HG02610 (cell line): Measurements from ENCODE around the gene JAKMIP2.
"Not testable (repeated sequence)": the region's sequence is repeated elsewhere in the genome, so short reads cannot be mapped to it uniquely, and the experiment has no call there.

Experiments
- ATAC-seq: cut with Tn5 transposase; IDR thresholded peaks from one replicate; pipeline ENCODE4 v1.9.1; 2021; ENCODE audit warnings: mild to moderate bottlenecking, moderate library complexity; ENCODE audit not compliant: unreplicated experiment

Gene JAKMIP2

DNA sequence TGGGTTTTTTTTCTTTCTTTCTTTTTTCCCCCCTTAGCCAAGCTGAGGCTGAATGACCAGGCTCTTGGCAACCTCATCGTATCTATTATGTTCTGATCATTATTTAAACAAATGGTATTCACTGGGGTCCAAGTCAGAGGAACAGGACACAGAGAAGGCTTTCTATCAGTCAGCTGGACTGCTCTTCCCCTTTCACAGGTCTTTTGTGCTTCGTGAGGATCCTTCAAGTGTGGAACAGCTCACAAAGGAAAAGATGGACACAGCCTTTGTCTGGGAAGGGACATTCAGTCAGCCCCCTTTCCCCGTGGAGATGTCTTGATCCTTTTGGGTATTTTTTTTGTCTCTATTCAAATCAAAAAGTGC is 218.4 kb downstream of the JAKMIP2 start:
- ATAC-seq = no peak

DNA sequence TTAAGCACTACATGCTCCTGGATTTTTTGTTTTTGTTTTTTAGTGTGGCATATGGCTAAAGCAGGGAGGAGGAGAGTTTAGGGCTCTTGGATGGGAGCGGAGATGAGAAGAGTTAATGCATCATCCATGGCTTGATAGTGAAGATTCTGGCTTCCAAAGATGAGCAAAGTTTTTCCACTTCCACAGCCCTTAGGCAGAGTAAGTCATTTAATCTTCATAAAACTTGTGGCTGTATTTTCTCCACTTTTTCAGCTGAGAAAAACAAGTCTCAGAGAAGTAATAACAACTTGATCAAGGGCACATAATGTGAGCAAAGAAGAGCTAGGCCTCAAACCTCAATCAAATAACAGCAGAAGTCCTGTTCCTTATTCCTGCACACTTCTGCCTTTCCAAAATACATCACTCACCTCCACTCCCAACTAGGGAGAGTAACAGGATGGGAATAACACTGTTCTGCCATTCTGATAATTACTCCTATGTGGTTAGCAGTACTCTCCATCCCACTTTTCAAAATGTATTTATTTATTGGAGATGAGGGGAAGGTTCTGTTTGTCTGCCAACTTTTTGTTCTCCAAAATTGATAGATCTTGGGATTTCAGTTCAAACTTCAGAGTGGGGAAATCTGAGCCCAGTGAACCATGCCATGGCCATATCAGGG is 218.9 kb downstream of the JAKMIP2 start:
- no peak for ATAC-seq

DNA sequence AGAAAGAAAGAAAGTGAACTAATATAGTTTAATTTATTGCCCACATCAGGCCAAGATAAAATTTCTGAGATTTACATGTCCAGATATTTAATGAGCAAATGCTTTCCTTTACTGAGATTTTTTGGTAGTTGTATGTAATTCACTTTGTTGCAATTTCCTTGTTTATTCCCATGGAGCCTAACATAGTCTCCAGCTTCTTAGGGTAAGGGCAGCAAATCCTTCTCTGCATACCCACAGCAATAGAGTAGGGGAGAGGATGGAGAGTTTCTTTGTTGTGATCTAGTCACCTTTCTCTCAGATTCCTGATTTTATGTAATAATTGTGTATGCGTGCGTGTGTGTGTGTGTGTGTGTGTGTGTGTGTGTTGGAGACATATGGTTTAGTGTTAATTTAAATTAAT is 221.1 kb downstream of the JAKMIP2 start:
- no peak for ATAC-seq

DNA sequence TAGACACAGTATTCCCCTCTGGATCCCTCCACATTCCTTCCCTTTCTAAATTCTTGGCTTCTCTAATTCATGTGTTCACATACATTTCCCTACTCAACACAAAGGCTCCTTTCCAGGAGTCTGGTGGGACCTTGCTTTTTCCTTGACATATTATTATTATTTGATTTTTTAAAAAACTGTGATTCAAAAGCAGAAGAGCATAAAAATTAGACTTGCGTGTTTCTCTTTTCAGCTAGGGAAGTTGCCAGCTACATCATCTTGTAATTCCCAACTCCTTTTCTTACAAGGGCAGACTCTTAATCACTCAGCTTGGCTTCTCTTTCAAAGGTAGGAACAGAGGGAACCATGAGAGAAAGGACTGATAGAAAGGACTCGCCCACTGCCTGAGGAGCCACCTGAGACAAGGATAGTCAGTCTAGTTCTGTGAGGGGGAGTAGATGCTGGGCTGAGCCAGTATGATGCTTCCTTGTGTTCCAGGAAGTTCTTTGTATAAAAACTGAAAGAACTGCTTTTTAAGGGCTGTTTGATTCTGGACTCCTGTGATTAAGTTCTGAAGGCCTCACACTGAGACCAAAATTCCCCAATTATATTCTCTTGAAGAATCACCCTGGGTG is 221.7 kb downstream of the JAKMIP2 start:
- ATAC-seq = no peak

DNA sequence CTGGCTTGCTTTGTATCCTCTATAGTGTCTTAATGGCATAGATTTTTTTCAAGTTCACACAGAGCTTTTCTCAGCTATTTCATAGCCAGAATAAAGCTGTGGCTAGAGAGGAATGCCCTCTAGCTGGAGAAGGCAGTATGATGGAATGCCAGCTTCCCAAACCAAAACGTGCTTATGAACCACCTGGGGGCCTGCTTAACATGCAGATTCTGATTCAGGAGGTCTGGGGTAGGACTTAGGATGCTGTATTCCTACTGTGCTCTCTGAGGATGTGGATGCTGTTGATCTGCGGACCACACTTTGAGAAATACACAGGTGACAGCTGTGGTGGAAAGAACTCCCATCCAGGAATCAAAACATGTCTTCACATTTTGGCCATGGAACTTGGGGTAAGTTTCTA is 222.8 kb downstream of the JAKMIP2 start:
- ATAC-seq = no peak

DNA sequence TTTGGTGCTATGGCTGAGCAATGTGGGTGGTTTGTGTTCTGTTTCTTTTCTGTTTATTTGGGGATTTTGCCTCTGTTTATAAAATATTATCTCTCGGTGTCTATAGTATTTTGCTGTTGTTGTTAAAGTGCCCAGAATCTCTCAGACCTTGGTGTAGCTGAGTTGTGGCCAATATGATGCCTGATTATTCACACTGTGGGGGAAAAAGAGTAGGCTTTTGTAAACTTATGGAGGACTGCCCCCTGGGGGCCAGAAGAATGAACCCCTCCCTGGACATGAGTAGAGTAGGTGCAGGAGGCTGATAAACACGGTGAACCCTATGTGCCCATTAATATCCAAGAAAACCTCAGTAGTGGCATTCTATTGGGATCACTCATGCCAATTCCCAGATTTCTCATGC is 223.7 kb downstream of the JAKMIP2 start:
- ATAC-seq = peak; percentile 67

DNA sequence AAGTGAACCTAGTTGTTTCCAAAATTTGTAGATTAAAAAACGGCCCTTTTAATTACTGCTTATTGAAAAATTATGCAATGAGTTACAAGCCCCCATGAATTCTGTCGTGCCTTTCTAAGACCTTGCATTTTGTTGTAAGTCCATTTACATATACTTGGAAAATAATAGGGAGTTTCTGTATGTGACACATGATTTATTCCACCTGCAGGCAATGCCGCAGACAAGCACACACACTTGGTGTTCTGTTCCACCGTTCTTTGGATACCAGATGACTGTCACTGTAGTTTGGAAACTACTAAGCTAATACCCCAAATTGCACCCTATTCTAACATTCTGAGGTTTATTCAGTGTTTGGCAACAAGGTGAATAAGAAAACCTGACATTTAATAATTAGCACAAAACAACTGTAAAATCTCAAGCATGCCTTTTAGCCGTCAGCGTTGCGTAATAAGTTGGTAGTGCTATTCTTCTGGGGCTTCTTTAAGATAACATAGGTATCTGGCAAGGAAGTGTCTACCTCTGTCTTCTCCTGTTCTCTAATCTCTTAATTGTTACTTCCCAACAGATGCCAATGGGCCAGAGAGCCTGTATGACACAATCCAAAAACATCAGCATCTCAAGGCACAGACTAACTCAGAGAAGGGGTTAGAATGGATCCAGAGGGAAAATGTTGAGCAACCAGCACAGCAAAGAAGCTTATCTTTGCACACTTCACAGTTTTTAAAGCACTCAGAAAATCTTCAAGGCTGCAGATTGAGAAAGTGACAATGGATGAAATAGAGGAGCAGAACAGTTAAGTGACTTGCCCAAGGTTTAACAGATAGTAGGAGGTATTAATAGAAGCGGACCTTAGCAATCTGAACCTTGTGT is 224.4 kb downstream of the JAKMIP2 start:
- no peak for ATAC-seq

DNA sequence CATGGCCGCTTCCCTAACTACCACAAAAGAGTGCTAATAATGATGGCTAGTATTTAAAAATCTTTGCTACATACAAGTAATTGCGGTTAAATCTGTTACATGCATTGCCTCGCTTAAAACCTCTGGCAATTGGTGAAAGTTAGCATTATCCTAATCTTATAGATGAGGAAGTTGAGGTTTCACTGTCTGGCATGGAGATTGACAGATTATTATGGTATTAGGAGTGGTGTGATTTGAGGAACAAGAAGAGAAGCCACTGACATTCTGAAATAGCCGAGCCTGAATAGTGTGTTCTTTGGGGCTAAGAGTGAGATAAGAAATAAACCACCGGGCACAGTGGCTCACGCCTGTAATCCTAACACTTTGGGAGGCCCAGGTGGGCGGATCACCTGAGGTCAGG is 227.4 kb downstream of the JAKMIP2 start:
- no peak for ATAC-seq

DNA sequence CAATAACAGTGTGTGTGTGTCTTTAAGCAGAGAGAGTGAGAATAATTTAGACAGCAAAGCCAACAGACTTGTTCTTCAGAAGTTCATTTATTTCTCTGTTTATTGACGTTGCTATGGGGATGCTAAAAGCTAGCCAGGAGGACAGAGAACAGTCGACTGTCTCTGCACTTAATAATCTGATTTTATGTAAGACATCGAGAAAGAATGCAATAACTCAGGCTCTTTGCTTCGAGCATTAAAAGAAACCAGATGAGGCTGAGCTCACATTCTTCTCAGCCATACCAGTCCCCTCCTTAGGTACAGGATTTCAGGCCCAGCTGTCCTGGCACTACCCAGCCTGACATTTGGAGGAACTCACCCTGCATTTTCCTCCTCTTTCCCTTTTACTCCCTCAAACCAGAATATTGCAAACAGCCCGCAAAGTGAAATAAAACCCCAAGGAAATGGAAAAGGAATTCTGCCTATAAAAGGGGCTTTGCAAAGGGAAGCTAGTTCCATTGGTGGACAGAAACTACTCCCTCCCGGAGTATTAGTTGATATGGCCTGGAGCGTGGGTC is 228.2 kb downstream of the JAKMIP2 start:
- ATAC-seq = no peak

DNA sequence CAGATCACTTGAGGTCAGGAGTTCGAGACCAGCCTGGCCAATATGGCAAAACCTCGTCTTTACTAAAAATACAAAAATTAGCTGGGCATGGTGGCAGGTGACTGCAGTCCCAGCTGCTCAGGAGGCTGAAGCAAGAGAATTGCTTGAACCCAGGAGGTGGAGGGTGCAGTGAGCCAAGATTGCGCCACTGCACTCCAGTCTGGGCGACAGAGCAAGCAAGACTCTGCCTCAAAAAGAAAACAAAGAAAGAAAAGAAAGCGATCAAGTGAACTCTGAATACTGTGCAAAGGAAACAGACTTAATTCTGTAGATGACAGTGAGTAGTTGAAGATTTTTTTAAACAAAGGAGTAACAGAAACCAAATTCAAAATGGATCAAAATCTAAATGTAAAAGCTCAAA is 228.7 kb downstream of the JAKMIP2 start:
- not testable (repeated sequence) for ATAC-seq

DNA sequence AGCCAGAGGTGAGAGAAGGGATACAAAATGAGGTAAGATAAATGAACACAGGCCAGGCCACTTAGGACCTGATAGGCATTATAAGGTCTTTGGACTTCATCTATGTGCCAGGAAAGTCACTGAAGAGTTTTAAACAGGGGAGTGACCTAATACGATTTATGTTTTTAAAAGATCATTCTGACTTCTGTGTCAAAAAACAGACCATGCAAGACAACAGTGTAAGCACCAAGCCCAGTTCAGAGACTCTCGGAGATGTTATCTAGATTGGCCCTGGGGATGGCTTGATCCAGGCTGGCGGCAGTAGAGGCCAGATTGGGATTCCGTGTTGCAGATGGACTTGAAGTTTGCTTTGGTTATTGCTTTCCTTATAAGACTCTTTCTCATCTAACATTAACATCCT is 229.6 kb downstream of the JAKMIP2 start:
- ATAC-seq = no peak

DNA sequence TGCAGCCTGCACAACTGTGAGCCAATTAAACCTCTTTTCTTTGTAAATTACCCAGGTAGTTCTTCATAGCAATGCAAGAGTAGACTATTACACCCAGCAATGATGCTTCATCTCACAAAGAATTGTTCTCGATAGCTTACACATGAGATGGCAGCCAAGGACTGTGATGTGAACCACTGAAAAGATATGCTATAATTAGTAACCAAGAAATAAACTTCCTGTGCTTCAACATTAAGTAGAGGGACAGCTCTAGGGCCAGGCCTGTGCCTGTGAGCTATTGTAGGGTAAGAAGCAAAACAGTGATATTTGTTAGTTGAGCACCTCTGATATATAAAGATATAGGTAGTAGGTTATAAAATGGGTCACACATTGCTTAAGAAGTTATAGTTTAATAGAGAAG is 230.9 kb downstream of the JAKMIP2 start:
- no peak for ATAC-seq

DNA sequence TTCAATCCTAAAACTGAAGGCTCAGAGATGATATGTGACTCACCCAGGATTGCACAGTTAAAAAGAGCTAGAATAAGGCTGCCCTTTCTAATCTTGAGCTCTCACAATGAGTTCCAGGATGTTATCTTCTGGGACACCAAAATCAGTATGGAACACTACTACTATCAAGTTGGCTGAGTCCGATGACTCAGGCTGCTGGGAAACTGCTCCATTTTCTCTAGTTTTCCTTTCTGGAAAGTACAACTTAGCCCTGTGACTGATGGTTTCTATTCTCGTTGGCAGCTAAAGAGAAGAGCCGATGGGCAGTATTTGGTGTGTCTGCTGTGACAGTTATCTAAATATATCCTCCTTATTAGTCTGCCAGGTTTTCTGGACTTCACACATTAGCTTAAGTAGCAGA is 234.8 kb downstream of the JAKMIP2 start:
- no peak for ATAC-seq

DNA sequence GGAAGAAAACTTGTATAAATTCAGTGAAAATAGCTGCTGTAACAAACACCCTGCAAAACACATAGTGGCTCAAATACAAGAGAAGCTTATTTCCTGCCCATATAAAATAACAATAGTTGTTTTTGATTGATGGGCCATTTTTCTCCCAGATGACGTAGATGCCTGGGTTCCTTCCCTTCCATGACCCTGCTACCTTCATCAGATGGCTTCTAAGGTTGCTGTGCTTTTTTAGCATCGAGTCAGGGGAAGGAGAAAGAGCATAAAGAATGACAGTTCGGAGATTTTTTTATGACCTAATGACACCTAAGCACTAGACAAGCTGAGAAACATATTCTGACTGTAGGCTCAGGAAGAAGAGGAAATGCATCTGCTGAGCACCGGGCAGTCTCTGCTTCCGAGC is 238.0 kb downstream of the JAKMIP2 start:
- ATAC-seq = no peak

DNA sequence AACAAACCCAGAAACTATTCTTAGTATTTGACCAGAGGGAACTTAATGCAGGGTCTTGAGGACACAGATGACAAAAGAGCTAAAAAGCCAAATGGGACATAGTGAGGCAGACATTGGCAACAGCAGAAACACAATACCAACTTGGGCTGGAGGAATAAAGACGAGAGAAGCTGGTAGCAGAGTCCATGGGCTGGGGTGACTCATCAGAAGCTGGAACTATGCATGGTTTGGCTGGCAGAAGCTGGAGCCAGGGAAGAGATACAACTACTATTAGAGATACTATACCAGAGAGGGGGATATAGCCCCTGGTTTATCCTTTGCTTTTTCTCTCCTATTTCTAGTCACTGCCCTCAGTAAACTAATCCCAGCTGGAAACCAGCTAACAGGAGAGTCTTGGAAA is 243.5 kb downstream of the JAKMIP2 start:
- ATAC-seq = no peak

DNA sequence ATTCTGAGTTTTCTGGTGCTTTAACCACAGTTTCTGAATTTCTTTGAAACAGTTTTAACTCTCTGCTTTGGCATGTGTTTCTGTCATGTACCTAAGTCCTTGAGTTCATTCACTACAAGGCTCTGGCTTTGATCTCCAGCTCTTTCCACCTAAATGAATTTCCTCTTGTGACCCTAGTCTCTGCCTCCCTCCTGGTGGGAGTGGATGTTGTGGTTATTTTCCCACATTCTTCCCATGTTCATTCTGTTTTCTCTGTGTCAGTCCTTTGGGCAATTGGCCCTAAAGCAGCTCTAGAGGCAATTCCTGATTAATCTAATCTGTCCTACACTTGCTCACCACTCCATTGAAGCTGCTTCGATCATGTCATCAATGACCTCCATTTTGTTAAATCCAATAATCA is 244.3 kb downstream of the JAKMIP2 start:
- no peak for ATAC-seq
